Ovary (tissue), 3 donors: ENCODE measurements around the gene GFY.

Source experiments
- EP300 ChIP-seq: sonication (generic); formaldehyde crosslinking; IDR thresholded peaks from one replicate; pipeline ENCODE4 v1.6.1; 2017; ENCODE audit warnings: antibody characterized with exemption
- POLR2A ChIP-seq: fragments of 450-650 bp; IDR thresholded peaks from one replicate; pipeline ENCODE4 v1.6.1; 2017; ENCODE audit warnings: antibody characterized with exemption, mild to moderate bottlenecking, moderate library complexity
- TF ChIP-seq, protein P1 (sequence below), 3 donors: fragments of 450-650 bp in 2 of 3; fragments of 200-600 bp in 1 of 3; IDR thresholded peaks; one replicate each; pipeline versions ENCODE4 v1.5.1 to v1.8.0; 2016 to 2022; ENCODE audit warnings: antibody characterized with exemption in 3 of 3, mild to moderate bottlenecking in 1 of 3
- donor health status: DM: no; HTN: no; CAD: no.

DNA sequence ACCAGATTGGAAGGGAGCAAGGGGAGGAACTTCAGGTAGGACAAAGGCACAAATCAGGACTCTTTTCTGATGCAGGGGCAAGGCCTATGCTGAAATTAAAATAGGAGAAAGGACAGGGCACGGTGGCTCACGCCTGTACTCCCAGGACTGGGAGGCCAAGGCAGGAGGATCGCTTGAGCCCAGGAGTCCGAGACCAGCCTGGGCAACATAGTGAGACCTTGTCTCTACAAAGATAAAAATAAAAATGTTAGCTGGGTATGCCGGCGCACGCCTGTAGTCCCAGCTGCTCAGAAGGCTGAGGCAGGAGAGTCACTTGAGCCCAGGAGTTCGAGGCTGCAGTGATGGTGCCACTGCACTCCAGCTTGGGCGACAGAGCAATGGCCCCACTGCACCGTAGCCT lies 10.5 kb downstream of the GFY start:
- no peak for TF ChIP-seq POLR2A
- TF ChIP-seq, protein P1, sequence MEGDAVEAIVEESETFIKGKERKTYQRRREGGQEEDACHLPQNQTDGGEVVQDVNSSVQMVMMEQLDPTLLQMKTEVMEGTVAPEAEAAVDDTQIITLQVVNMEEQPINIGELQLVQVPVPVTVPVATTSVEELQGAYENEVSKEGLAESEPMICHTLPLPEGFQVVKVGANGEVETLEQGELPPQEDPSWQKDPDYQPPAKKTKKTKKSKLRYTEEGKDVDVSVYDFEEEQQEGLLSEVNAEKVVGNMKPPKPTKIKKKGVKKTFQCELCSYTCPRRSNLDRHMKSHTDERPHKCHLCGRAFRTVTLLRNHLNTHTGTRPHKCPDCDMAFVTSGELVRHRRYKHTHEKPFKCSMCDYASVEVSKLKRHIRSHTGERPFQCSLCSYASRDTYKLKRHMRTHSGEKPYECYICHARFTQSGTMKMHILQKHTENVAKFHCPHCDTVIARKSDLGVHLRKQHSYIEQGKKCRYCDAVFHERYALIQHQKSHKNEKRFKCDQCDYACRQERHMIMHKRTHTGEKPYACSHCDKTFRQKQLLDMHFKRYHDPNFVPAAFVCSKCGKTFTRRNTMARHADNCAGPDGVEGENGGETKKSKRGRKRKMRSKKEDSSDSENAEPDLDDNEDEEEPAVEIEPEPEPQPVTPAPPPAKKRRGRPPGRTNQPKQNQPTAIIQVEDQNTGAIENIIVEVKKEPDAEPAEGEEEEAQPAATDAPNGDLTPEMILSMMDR (IDR thresholded peaks at IDR 0.05), result no peak
- TF ChIP-seq EP300, result no peak
